GM21717 (cell line): ENCODE results near the gene TMEM117.

Experiments used
- ATAC-seq: cut with Tn5 transposase; IDR thresholded peaks from one replicate; pipeline ENCODE4 v1.9.1; 2021; ENCODE audit warnings: mild to moderate bottlenecking, moderate library complexity; ENCODE audit not compliant: unreplicated experiment

The TMEM117 gene

DNA sequence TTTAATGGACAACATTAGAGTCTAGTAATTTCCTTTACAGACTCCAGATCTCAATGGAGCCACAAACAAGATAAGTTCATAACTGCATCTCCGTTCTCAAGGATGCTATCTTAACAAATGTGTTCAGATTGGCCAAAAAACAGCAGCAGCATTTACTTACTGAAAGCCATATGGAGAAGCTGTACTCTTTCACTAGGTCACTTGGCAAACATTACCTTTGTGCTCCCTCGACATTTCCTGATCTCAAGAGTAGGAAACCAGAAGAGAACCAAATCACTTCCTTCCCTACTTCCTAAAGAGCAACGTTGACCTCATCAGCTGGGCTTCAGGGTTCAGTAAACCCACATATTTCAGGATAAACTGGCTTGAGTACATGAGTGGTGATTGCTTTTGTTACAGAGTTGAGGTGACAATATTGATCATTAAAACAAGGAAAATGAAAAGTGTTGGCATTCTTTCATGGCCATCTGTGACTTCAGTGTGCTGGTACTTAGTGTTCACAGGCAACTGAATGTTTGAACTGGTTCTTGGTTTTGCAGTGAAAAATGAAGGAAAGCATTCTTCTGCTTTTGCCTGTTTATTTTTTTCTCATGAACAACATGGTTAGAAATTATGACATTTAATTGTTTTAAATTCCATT lies 449.6 kb downstream of the TMEM117 start:
- ATAC-seq, result no peak

DNA sequence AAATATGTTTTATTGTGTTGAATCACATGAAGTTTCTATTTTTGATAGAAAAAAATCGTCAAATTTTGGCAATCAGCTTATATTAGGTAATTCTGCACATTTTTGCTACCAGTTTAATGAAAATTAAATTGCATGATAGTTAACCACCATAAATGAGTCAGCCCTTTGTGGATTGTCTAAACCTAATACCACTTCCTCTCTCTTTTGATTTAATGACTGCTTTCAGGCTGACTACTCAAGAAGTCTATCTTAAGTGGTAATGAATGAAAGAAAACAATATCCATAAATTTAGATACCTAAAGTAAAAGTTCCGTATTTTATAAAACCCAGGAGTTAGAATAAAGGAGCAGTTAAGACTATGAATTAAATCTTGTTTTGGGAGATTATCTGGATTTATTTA lies 450.5 kb downstream of the TMEM117 start:
- ATAC-seq, result no peak

DNA sequence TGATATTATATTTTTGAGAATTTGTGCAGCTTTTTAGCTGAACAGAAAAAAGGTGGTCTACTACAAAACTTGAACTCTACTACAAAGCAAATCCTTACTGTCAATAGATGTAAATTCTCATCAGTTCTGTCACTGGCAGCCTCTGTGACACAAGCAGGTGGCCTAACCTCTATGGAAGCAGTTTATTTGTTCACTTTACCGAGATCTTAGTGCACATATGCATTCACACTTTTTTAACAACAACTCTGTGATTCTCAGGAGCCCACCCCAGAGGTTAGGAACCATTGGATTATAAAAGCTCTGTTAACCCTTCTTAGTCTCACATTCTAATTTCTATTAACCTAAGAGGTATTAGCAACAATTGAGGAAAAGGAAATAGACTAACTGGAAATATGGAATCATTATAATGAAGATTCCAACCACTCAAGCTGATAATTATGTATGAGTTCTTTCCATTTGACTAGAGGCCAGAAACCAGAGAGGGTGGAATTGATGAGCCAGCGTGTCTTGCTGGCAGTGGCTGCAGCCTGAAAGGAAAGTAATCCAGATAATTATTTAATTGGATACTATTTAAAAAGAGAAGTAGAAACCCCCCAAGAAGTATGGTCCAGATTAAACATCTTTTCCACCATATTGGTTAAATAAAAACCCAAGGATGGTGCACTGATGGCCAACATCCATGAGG lies 451.1 kb downstream of the TMEM117 start:
- ATAC-seq, result no peak

DNA sequence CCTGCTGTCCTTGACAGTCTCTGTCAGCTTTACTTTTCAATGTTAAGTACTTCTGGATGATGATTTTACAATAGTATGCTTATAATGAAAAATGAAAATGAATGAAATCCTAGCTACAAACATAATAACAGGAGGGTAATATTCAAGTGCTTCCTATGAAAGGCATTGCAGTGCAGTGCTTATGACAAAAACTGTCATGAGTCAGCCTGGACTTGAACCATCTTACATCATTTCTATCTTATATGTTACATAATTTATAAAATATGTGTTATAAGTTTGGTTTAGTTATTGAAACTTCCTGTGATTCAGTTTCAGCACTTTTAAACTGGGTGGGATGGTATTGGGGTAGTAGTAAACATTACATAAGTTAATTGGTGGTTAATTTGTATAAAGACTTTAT lies 451.7 kb downstream of the TMEM117 start:
- no peak for ATAC-seq

DNA sequence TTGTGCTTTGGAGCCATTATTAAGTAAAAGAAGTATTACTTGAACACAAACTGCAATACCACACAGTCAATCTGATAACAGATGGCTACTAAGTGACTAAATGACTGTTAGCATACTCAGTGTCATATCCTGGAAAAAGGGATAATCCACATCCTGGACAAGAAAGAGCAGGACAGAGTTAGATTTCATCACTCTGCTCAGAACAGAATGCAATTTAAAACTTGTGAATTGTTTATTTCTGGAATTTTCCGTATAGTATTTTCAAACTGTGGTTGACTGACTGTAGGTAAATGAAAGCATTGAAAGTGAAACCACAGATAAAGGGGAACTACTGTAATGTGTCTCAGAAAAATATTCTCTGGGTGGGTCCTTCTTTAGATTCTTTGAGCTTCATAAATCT lies 458.8 kb downstream of the TMEM117 start:
- peak; percentile 95 for ATAC-seq

DNA sequence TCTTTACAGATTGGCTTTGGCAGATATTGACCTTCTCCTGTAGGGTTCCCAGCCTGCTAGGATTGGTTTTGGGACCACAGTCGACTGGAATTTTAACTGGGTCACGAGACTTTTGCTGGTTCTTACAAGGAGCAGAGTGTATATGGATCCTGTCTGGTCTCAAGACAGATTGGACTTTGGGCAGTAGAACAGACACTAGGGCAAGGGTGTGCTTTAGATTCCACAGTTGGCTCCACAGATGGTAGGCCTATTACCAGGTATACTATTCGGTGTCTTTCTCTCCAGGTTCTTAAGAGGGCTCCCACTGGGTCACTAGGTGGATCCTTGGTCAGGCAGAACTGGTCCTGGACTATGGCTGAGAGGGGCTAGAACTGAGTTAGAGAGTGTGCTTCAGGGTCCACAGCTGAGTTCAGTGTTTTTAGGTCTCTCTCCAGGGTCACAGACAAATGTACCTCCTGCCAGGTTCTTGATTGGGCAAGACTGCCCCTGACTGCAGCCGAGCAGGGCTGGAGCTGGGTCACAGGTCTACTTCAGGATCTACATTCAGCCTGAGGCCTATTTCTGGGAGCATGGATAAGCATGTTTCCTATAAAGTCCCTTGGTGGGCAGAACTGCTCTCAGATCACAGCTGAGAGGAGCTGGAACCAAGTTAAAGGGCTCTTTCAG lies 460.2 kb downstream of the TMEM117 start:
- no peak for ATAC-seq

DNA sequence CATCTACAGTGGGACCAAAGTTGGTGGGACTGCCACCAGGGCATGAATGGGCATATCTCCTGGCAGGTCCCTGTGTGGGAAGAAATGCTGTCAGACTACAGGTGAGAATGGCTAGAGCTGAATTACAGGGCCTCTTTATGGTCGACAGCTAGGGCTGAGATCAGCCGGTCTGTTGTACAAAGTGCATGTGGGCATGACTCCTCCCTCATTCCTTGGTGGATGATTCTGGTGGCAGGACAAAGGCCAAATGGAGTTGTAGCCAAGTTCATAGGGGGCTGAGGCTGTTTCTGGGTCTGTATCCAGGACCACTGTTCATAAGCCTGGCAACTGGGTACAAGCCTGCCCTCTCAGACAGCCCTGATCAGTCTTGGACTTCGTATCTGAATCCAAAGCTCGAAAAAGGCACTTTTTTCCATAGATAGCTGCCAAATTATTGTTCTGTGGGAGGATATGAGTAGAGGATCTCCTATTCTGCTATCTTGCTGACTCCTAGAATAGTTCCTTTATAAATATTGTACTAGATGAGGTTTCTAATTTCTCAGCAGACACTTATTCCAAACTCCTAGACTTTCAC lies 460.8 kb downstream of the TMEM117 start:
- ATAC-seq, result no peak

DNA sequence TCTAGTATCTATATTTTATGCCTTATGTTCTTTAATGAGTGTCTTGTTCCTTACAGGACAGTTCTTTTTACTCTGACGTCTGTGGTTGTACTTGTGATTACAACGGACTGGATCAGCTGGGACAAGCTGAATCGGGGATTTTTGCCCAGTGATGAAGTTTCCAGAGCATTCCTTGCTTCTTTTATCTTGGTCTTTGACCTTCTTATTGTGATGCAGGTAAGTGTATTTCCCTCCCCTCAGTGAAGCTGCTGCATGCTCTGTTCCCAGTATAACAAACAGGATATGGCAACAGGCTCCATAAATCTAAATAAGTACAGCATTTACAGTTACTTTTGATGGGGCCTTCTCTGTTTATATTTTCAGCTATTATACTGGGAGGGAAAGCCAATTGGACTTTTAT lies 463.6 kb downstream of the TMEM117 start:
- ATAC-seq, result no peak

DNA sequence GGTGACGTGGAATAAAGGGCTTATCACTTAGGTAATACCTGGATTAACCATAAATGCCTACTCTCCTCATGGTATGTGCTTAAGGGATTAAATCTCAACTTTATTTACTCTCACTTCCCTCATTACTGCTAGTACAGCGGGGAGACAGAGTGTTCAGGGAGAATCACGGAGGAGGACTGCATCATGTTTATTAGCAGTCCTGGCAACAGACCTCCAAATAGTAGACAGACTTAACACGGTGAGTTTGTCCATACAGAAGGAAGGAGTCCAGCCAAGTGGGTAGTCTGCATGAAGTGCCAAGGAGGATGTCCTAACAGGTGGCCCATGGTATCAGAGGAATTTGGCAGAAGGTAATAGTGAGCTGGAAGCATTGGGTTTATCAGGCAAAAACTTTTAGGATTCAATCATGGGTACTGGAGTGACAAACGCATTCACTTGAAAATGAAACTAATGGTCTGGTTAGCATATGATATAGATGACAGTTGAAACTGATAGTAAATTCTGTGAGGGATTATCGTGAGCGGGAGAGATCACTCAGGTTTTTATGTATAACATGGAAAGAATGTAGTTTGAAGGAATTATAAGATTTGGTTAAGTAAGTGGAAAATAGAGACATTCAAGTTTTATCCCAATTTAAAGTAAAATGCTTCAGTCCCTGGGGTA lies 471.8 kb downstream of the TMEM117 start:
- no peak for ATAC-seq

DNA sequence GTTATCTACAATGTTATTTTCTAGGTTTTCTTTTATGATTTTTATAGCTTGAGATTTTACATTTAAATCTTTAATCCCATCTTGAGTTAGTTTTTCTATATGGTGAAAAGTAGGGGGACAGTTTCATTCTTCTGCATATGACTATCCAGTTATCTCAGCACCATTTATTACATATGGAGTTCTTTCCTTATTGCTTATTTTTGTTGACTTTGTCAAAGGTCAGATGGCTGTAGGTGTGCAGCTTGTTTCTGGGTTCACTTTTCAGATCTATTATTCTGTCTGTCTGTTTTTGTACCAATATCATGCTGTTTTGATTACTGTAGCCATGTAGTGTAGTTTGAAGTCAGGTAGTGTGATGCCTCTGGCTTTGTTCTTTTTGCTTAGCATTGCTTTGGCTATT lies 477.3 kb downstream of the TMEM117 start:
- no peak for ATAC-seq

DNA sequence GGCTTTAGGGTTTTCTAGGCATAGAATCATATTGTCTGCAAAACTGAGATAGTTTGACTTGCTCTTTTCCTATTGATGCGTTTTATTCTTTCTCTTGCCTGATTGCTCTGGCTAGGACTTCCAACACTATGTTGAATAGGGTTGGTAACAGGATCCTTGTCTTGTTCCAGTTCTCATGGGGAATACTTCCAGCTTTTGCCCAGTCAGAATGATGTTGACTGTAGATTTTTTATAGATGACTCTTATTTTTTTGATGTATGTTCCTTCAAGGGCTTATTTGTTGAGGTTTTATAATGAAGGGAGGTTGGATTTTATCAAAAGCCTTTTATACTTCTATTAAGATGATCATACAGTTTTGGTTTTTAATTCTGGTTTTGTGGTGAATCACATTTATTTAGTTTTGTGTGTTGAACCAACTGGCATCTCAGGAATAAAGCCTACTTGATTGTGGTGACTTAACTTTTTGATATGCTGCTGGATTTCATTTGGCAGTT lies 478.2 kb downstream of the TMEM117 start:
- no peak for ATAC-seq

DNA sequence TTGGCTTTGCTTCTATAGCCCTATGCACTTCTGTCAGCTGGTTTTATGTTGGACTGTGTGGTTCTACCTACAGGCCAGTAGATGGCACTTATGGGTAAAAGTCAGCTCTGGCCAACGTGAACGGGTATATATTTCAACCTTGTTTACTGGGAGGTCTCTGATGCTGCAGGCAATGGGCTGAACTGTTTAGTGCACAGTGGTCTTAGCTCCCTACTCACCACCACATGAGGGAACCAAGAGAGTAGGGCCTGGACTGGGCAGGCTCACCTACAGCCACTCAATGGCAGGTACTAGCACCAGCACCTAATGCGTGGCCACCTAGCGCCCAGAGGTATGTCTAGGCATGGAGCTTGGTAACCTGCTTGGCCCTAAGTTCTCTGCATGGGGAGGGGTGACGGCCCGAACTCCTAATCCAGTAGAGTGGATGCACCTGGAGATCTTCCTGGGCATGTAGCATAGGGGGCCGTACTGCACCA lies 481.8 kb downstream of the TMEM117 start:
- no peak for ATAC-seq

DNA sequence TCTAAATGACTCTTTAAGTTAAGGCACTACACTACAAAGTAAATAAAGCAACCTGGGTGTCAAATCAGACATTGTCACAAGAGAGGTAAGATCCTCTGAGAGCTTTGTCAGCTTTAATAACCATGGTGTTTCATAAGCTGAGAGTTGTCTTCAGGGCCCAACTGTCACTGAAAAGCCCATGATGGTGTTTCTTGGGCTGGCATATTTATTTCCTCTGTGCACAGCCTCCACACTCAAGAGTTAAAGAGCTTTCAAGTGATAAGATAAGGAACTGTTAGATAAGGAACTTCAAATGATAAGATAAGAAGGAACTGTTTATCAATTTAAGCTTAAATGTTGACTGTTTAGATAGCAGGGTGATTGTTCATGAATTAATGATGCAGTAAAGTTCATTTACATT lies 495.4 kb downstream of the TMEM117 start:
- no peak for ATAC-seq

DNA sequence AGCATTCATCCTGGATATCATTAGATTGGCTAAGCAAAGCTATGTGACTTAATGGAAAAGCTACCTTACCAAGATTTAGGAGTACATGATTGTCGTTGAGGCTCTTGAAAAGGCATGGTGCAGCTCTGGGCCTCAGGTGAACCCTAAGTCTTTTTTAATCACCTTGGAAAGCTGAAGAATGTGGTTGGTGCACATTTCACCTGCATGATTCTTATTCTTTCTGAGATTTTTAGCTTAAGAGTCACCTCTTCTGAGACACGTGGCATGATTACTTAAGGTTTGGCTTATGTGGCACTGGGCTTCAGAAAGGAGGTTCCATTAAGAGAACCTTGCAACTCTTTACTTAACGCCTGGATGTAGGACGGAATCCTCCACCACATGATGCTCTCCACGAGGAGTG lies 498.5 kb downstream of the TMEM117 start:
- ATAC-seq, result no peak

DNA sequence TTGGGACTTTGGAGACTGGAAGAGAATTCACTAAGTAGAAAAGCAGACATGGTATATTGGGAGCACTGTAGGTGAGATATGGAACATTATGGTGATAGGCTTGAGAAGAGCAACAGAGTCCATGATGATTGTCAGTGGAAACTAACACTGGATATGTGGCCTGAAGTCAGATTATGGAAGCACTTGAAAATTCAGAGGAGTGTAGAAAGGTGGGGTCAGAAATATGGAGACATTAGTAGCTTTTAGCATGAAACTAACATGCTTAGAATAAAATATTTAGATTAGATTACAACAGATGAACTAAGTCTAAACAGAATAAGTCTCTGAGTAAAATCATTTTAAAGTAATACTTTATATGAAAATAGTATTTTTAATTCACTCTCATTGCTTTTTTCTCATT lies 499.1 kb downstream of the TMEM117 start:
- no peak for ATAC-seq

DNA sequence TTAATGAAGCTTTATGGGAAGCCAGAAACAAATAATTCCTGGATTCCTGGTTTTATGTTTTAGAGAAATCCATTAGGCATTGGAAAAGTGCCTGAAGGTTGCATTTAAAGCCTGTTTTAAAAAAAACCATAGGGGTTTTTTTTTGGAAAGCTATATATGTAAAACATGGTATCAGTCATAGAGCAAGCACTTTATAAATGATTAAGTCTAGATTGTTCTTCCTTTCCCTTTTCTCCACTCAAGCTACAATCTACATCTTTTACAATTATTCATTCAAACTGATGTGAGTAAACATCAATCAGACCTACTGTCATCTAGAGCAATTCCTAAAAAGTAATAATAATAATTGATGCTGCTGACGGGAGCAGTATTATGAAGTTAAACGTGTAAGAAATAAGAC lies 500.7 kb downstream of the TMEM117 start:
- ATAC-seq, result no peak

DNA sequence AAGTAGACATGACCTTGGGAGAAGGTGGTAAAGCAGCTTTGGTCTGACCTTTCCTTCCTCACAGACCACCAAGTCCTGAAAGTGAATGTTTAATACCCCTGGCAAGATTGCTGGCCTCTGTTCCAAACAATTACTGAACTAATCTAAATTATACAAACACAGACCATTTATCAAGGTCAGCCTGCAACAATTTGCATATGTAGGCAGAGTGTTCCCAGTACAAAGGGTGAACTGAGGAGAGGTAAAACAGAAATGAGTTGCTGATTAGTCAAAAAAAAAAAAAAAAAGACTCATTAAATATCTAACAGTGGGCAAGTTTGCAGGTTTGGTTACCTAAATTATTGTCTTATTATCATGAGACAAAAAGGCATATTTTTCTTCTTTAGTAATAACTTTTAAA lies 506.5 kb downstream of the TMEM117 start:
- no peak for ATAC-seq

DNA sequence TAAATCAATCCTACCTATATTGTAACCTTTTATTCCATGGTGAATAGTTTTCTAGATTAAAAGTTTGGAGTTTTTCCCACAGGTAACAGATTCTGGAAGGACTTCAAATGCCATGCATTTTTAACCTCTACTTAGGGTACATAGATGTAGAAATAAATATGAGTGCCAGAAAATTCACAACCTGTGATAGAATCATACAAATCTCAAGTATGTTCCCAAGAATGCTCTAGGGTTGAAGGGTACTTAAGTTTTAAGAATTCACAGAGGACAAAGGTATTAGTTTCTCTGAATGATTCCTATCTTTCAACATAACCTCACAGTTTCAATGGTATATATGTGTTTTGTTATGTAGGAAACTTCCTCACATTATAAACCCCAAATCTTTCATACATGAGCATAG lies 511.3 kb downstream of the TMEM117 start:
- ATAC-seq, result no peak

DNA sequence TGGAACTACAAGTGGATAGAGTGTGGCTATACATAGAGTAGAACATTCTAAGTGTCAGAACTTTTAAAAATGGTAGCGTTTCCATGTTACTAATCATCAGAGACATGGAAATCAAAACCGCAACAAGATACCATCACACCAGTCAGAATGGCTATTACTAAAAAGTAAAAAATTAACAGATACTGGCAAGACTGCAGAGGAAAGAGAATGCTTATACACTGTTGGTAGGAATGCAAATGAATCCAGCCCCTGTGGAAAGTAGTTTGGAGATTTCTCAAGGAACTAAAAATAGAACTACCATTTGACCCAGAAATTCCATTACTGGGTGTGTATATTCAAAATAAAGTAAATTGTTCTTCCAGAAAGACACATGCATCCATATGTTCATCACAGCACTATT lies 521.6 kb downstream of the TMEM117 start:
- no peak for ATAC-seq

DNA sequence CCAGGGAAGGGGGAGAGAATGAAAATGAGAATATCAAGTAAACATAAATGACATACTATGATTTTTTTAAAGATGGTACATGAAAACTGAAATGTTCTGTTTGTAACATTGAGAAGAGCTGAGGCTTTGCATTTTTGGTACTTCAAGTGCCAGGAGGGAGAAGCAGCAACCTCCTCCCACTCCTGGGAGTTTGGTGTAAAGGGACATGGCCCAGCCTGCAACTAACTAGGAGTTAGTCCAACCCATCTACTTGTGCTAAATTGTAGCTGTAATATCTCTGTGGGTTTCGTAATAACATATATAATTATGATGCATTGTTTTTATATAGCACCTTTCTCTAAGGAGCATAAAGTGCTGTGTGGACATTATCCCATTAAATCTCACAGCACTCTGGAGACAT lies 522.8 kb downstream of the TMEM117 start:
- ATAC-seq, result no peak

DNA sequence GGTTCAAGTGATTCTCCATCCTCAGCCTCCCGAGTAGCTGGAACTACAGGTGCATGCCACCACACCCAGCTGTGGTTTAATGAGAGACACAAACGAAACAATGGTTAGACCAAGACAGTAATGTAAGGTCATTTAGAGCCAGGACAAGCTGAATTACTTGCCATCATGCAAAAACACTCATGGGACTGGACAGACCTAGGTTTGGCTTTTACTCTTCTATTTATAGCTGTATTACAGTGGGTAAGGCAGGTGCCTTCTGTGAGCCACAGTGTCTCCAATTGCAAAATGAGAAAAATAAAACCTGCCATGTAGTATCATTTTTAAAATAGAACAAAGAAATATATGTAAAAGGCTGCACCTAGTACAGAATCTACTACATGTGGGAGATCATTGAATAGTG lies 527.1 kb downstream of the TMEM117 start:
- ATAC-seq, result no peak
